Lung (tissue), 12 donors: ENCODE results near the gene DGCR2. TPM values are rescaled to one million over a fixed set of nuclear protein-coding genes. Genes with fewer than 3 reads are reported as not detected.

Experiments used
- ATAC-seq: fragments of 200-7000 bp; cut with Tn5 transposase; one replicate; pipeline ENCODE4 v1.9.1; 2020; ENCODE audit warnings: moderate number of reproducible peaks; ENCODE audit not compliant: insufficient read depth, low FRiP score
- DNase-seq, 3 donors: peaks; one replicate each; pipeline ENCODE4 v3.0.0-alpha.2; 2013 to 2017
- H3K27ac ChIP-seq, 2 donors: one replicate each; pipeline ENCODE4 v1.5.1; 2013; ENCODE audit warnings: mild to moderate bottlenecking in 2 of 2, moderate library complexity in 2 of 2, control low read depth in 1 of 2, inconsistent platforms in 1 of 2, low read depth in 1 of 2, low read length in 1 of 2
- H3K27me3 ChIP-seq, 3 donors: one replicate each; pipeline ENCODE4 v1.5.1; 2013; ENCODE audit warnings: low read length in 2 of 3; ENCODE audit not compliant: control insufficient read depth in 3 of 3, insufficient read depth in 3 of 3
- H3K36me3 ChIP-seq, 4 donors: one replicate each; pipeline ENCODE4 v1.5.1; 2013; ENCODE audit warnings: low read length in 4 of 4, mild to moderate bottlenecking in 1 of 4, moderate library complexity in 1 of 4; ENCODE audit not compliant: control insufficient read depth in 4 of 4, insufficient read depth in 4 of 4
- H3K4me1 ChIP-seq, 5 donors: one replicate each; pipeline ENCODE4 v1.5.1; 2013; ENCODE audit warnings: low read length in 5 of 5, mild to moderate bottlenecking in 2 of 5, moderate library complexity in 1 of 5; ENCODE audit not compliant: control insufficient read depth in 5 of 5, insufficient read depth in 5 of 5
- H3K4me3 ChIP-seq: one replicate; pipeline ENCODE4 v1.5.1; 2013; ENCODE audit warnings: mild to moderate bottlenecking, control low read depth, moderate library complexity
- H3K9ac ChIP-seq, 2 donors: one replicate each; pipeline ENCODE4 v1.5.1; 2013; ENCODE audit warnings: low read length in 2 of 2, control low read depth in 1 of 2; ENCODE audit not compliant: insufficient read depth in 1 of 2
- H3K9me3 ChIP-seq, 4 donors: one replicate each; pipeline ENCODE4 v1.5.1; 2013; ENCODE audit warnings: low read length in 3 of 4, mild to moderate bottlenecking in 1 of 4, moderate library complexity in 1 of 4; ENCODE audit not compliant: control insufficient read depth in 4 of 4, insufficient read depth in 3 of 4
- CTCF ChIP-seq: IDR thresholded peaks from 2 replicates; pipeline ENCODE4 v1.5.1; 2012; ENCODE audit warnings: mild to moderate bottlenecking; ENCODE audit errors: control extremely low read depth, extremely low read depth
- WGBS, 2 donors: extraction: QIAGEN DNeasy Blood & Tissue Kit; methylation state at CpG; one replicate each; pipeline ENCODE4 v1.1.7; 2013; 5-methylcytosine and 5-hydroxymethylcytosine counted together
- polyA plus RNA-seq, 2 donors: library from polyadenylated mRNA; stranded (reverse); fragments of 200-250 nt; gene quantifications; one replicate each; pipeline ENCODE4 v1.2.1, GENCODE V29; 2013
- total RNA-seq, 2 donors: library from RNA; depleted of rRNA in 1 of 2; stranded (reverse); fragments of >200 nt in 1 of 2; gene quantifications; one replicate each; pipeline ENCODE4 v1.2.1, GENCODE V29; 2014 to 2021
- donor health status: control.
- donor health status: control.
- donor health status: Bipolar disorder and iron deficiency.
- donor health status: healthy.
- donor health status: DM: yes; HTN: yes; CAD: no.

The DGCR2 gene
- total and polyA plus RNA-seq, 4 donors = 40.4 to 77.4 (median 50.5) TPM

DNA sequence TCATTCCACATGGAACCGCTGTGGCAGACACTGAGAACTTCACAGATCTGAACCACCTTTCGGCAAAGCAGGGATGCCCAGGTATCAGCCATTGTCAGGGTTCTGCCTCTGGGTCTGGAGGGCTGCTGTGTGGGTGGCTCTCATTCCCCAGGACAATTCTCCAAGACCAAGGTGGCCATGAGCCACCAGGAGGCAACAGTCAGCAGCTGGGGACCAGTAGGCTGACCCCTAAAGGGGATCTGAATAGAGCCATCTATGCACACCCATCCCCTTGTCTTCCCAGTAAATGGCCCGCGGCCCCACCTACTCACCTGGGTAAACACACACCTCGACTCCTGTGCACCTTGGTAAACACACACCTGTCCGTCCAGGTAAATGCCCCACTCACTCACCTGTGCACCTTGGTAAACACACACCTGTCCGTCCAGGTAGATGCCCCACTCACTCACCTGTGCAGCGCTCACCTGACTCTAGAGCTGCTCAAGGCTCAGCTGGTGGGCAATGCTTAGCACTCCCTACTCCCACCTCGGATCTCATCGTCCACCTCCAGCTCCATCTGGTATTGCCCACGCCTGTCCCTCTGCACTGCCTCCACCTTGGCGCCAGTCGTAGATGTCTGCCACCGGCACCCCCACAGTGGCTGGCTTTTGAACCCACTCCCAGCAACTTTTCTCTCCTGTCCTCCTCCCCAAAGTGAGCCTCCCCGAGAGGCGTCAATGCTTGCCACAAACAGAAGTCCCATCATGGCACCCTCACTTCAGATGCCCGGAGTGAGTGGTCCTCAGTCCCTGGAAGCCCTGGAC lies 46.1 kb upstream of the DGCR2 start:
- ATAC-seq (no peak), DNase-seq (peak in 1 of 3 donors; percentile 7)
- TF ChIP-seq CTCF = no peak
- WGBS, 2 donors = 60 to 72% methylated on average over 17 of the region's 17 CpGs
- Histone ChIP-seq H3K27ac (no peak overlapping the region), H3K27me3 (peaks cover 0 to 38% (median 18%) of the 10 kb centered on the region in 3 donors), H3K4me1 (peaks cover 2 to 26% (median 8%) of the 10 kb centered on the region in 5 donors), H3K9ac (no peak overlapping the region), H3K9me3 (no peaks in the 10 kb centered on the region), H3K36me3 (peaks cover 0 to 2% (median 0%) of the 10 kb centered on the region in 4 donors), H3K4me3 (no peak overlapping the region)

DNA sequence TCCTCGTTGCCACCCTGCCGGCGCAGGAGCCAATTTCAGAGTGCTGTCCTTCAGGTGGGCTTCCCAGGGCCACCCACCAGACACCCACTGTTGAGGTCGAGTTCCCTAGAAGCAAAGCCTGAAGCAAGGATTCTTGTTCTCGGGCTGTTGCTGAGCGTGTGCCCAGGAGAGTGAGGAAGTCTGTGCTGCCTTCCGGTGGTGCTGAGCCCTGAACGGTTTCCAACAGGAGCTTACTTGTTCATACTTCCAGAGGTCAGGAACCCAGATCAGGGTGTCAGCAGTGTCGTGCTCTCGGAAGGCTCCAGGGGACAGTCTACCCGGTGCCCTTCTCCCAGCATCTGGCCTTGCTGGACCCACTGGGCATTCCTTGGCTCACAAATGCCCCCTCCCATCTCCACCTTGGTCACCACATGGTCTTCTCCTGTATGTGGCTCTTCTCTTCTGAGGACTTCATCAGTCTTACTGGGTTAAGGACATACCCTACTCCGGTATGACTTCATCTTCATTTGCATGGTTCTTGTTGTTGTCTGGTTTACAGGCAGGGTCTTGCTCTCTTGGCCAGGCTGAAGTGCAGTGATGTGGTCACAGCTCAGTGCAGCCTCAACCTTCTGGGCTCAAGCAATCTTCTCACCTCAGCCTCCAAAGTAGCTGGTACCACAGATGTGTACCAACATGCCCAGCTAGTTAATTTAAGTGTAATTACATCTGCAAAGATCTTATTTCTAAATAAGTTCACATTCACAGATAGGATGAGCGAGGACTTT lies 45.1 kb upstream of the DGCR2 start:
- 76 to 79% methylated on average over 13 of the region's 13 CpGs for WGBS, 2 donors
- H3K27ac ChIP-seq = no peak overlapping the region
- H3K9me3 ChIP-seq = no peaks in the 10 kb centered on the region
- peaks cover 0 to 16% (median 2%) of the 10 kb centered on the region in 5 donors for H3K4me1 ChIP-seq
- DNase-seq (no peak), ATAC-seq (no peak)
- peaks cover 0 to 2% (median 0%) of the 10 kb centered on the region in 4 donors for H3K36me3 ChIP-seq
- peaks cover 0 to 38% (median 18%) of the 10 kb centered on the region in 3 donors for H3K27me3 ChIP-seq
- no peak overlapping the region for H3K4me3 ChIP-seq
- no peak overlapping the region for H3K9ac ChIP-seq
- no peak for TF ChIP-seq CTCF

DNA sequence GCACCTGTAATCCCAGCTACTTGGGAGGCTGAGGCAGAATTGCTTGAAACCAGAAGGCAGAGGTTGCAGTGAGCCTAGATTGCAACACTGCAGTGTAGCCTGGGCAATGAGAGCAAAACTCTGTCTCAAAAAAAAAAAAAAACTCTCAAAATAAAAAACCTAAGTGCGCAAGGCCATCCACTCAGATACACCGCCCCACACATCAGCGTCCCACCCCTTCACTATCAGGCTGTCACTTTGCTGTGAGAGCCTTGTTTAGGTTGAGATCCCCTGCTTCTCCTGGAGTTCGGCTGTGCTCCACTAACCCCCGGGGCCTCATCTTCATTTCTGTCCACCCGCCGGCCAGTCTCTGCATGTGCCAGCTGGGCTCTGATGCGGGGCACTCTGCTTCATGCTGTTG lies 44.2 kb upstream of the DGCR2 start:
- 81 to 84% methylated on average over 8 of the region's 8 CpGs for WGBS, 2 donors
- no peak for TF ChIP-seq CTCF
- peaks cover 0 to 38% (median 18%) of the 10 kb centered on the region in 3 donors for H3K27me3 ChIP-seq
- DNase-seq (no peak), ATAC-seq (no peak)
- H3K36me3 ChIP-seq = no peaks in the 10 kb centered on the region
- H3K4me3 ChIP-seq = no peak overlapping the region
- no peaks in the 10 kb centered on the region for H3K9me3 ChIP-seq
- H3K27ac ChIP-seq = no peak overlapping the region
- H3K9ac ChIP-seq = no peak overlapping the region
- H3K4me1 ChIP-seq = peaks cover 0 to 12% (median 0%) of the 10 kb centered on the region in 5 donors
